GM21717 (cell line): ENCODE data around the gene PDZK1IP1.
"Not testable (repeated sequence)": the region's sequence is repeated elsewhere in the genome, so short reads cannot be mapped to it uniquely, and the experiment has no call there.

ENCODE experiments used
- ATAC-seq: cut with Tn5 transposase; IDR thresholded peaks from one replicate; pipeline ENCODE4 v1.9.1; 2021; ENCODE audit warnings: mild to moderate bottlenecking, moderate library complexity; ENCODE audit not compliant: unreplicated experiment

PDZK1IP1 gene

GRCh38 chr1:47223921-47224675 is 34.3 kb upstream of the PDZK1IP1 start:
- ATAC-seq = no peak

GRCh38 chr1:47223174-47223920 is 33.5 kb upstream of the PDZK1IP1 start:
- no peak for ATAC-seq

DNA sequence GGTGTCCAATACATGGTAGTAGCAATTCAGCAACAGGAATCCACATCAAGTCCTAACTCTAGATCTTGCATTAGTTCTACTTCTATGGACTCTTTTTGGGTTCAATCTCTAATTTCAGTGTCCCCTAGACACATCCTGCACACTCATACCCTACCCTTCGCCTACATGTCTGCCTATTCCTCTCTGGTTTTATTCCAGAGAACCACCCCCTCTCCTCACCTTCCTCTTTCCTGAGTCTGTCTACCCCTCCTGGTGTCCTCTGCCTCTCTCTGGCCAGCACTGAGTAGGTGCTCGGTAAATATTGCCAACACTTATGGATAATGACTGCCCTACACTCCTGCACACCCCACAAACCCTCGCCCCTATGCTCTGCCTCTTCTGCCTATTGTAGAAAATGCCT is 32.6 kb upstream of the PDZK1IP1 start:
- ATAC-seq = no peak

GRCh38 chr1:47219590-47220220 is 29.9 kb upstream of the PDZK1IP1 start:
- ATAC-seq = no peak

- ATAC-seq = no peak
These were observed 29.2 kb upstream of the PDZK1IP1 start for GRCh38 chr1:47219001-47219400.

DNA sequence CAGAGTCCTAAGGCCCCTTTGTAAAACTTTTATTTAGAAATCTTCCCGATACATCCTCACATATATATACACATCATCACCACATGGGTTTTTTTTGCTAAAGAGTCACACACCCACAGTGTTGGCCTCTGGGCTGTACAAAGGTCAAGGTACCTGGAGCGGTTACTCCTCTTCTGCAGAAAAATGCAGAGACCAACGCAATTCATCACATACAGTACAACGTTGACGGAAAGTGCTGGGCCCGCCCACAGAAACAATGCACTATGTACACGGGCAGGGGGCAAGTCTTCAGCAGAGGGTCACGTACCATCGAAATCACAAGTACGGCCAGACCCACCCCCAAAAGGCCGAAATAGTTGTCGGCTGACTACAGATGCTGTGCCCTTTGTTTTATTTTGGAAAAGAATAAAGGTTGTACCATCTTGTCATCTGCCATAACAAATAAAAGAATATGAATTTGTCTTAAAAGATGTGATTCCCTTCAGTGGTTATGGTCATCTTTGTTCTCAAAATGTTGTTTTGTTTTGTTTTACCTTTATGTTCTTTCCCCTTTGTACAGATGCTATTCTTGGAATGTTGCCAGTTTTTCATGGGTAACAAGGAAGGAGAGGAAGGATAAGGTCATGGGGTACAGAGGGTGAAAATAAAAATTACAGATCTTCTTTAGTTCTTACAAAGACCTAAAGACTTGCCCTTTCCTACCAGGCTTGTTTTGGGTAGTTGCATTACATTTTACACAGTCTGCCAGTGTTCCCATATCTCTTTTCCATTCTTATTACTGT is 26.6 kb upstream of the PDZK1IP1 start:
- no peak for ATAC-seq

GRCh38 chr1:47215713-47216112 is 25.9 kb upstream of the PDZK1IP1 start:
- ATAC-seq = no peak

GRCh38 chr1:47214549-47214948 is 24.7 kb upstream of the PDZK1IP1 start:
- ATAC-seq = no peak

DNA sequence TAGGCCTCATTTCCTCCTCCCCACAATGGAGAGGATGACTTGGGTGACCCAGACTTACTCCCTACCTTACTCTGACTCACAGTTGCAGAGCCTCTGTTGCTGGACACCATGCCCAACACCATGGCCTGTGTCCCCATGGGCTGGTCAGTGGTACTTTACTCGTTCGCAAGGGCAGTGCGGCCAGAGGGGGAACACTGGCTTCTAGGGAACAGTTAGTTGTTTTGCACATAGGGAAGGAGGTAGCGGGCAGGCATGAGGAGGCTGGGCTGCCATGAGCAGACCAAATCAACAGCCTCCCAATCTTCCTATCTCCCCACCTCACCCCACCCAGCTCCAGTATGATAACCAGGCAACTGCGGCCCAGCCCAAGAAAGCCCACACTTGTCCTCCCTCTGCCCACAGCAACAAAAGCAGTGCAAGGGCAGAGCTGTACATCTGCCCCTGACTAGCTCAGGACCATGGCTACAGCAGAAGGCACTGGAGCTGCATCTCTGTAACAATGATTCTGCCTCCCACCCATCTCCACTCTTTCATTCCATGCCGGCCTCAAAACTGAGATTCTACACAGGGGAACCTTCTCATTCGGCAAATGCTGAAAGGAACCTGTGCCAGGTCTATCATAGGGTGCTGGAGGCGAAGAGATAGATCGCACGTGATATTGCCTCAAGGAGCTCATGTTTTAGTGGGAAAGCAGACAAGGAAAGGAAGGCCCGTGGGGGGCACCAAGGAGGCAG is 23.6 kb upstream of the PDZK1IP1 start:
- ATAC-seq = no peak

GRCh38 chr1:47212636-47213229 is 22.9 kb upstream of the PDZK1IP1 start:
- no peak for ATAC-seq

DNA sequence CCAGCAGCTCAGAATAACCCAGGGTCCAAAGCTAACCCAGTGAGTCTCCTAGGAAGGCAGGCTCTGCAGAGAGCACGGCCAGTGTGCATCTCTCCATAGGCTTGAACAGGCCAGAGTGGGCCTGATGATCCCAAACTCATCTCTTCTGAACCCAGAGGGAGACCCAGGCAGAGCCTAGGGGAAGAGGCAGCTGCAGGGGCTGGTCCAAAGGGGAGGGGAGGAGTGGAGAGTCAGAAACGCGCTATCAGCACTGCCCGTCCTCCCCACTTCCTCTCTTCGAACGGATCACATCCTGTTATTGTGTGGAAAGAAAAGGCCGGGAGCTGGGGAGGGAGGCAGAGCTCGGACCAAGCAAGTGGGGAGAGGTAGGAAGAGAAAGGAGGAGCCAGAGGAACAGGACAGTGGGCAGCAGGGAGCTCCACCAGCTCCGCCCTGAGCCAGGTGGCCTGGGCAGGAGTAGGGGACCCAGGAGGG is 22.0 kb upstream of the PDZK1IP1 start:
- no peak for ATAC-seq

GRCh38 chr1:47210666-47211065 is 20.8 kb upstream of the PDZK1IP1 start:
- no peak for ATAC-seq

GRCh38 chr1:47209725-47210325 is 20.0 kb upstream of the PDZK1IP1 start:
- no peak for ATAC-seq

DNA sequence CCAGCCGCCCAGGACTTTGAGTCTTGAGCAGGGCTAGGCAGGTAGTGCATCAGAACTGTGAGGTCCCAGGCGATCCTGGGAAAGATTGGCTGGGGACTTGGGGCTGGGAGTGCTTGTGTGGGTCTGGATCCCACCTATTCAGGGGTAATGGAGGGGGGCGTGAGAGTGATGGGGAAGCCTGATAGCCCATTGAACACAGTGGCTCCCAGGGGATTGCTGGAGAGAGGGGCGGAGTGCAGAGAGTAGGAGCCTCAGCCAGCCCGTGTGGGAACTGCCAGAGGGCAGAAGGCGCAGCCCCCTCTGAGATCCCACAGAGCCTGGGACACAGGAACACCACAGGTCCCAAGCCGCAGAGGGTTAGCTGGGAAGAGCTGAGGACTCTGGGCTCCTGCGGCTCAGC is 19.3 kb upstream of the PDZK1IP1 start:
- ATAC-seq = no peak

DNA sequence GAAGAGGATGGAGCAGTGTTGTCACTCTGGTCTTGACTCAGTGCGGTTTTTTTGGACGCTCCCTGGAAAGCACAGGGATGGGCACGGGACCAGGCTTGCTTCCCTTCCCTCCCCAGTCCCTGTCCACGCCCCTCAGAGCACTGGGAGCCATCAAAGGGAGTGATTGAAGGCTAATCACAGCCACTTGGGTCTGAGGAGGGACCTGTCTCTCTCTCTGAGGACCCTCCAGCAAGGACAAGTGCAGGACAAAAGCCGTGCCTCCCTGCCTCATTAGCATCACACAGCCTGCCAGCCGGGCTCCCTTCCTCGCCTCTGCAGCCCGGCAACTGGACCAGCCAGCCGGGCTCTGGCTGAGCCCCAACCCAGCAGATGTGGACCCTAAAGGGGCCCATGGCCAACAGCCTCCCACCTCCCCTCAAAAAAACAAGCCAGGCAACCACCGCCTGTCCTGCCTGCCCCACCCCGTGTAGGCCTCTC is 18.6 kb upstream of the PDZK1IP1 start:
- ATAC-seq = no peak

GRCh38 chr1:47207803-47208373 is 18.1 kb upstream of the PDZK1IP1 start:
- ATAC-seq = no peak

DNA sequence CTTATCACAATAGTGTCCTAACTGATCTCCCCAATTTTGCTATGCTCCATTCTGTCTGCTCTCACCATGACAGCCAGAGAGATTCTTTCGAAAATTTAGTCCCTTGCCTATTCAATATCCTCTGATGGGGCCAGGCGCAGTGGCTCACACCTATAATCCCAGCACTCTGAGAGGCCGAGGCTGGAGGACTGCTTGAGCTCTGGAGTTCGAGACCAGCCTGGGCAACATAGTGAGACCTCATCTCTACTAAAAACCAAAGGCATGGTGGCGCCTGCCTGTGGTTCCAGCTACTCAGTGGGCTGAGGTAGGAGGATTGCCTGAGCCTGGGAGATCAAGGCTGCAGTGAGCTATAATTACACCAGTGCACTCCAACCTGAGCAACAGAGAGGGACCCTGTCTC is 16.1 kb upstream of the PDZK1IP1 start:
- ATAC-seq = no peak

- ATAC-seq = not testable (repeated sequence)
These were observed 13.7 kb upstream of the PDZK1IP1 start for GRCh38 chr1:47203504-47203903.

- ATAC-seq = no peak
These were observed 11.3 kb upstream of the PDZK1IP1 start for GRCh38 chr1:47201179-47201578.
